MCF 10A (cell line): ENCODE measurements around the gene METTL13. TPM values are rescaled to one million over a fixed set of nuclear protein-coding genes. Genes with fewer than 3 reads are reported as not detected.

Experiments
- BruUV-seq: library from RNA; stranded (reverse); fragments of 400-500 nt; replicated peaks from 2 replicates; lab custom pipeline; 2021; lab: Mats Ljungman, UMichigan
- CTCF ChIA-PET: fragments of 300-600 bp; sonication (Branson Sonifier 250); formaldehyde crosslinking; extraction: SDS; loops from one replicate; lab custom pipeline; 2021; ENCODE audit warnings: antibody characterized with exemption, inconsistent platforms; lab: Yijun Ruan, JAX
- POLR2A ChIA-PET: fragments of 300-600, 350-650 bp; sonication (Branson Sonifier 250); formaldehyde crosslinking; extraction: SDS; loops from one replicate; lab custom pipeline; 2020; ENCODE audit warnings: antibody characterized with exemption, inconsistent platforms; lab: Yijun Ruan, JAX
- DNase-seq: peaks from one replicate; pipeline ENCODE4 v3.0.0-alpha.2; 2018; ENCODE audit not compliant: unreplicated experiment
- H3K27ac Mint-ChIP-seq: one replicate; pipeline ENCODE4 v1.8.0; 2022; ENCODE audit warnings: mild to moderate bottlenecking, low read depth, mixed read lengths; ENCODE audit not compliant: unreplicated experiment
- H3K27me3 Mint-ChIP-seq: one replicate; pipeline ENCODE4 v1.8.0; 2022; ENCODE audit warnings: mixed read lengths; ENCODE audit not compliant: insufficient read depth, unreplicated experiment
- H3K36me3 Mint-ChIP-seq: one replicate; pipeline ENCODE4 v1.8.0; 2022; ENCODE audit warnings: mild to moderate bottlenecking, moderate library complexity, mixed read lengths; ENCODE audit not compliant: insufficient read depth, unreplicated experiment
- H3K4me1 Mint-ChIP-seq: one replicate; pipeline ENCODE4 v1.8.0; 2022; ENCODE audit warnings: mixed read lengths; ENCODE audit not compliant: insufficient read depth, unreplicated experiment
- H3K4me3 Mint-ChIP-seq: one replicate; pipeline ENCODE4 v1.8.0; 2022; ENCODE audit warnings: mild to moderate bottlenecking, moderate library complexity, mixed read lengths; ENCODE audit not compliant: unreplicated experiment
- H3K9me3 Mint-ChIP-seq: one replicate; pipeline ENCODE4 v1.8.0; 2022; ENCODE audit warnings: mixed read lengths; ENCODE audit not compliant: unreplicated experiment
- intact Hi-C: fragments of 100-400 bp; cut with micrococcal nuclease; formaldehyde crosslinking; loops from 2 replicates; pipeline ENCODE4 v1.14.1; 2022
- total RNA-seq: library from RNA; stranded (reverse); gene quantifications from 2 replicates; pipeline ENCODE4 v1.2.3, GENCODE V29; 2022
- TF ChIP-seq, protein P1 (sequence below): fragments of 200-600 bp; IDR thresholded peaks from one replicate; pipeline ENCODE4 v1.8.0; 2022; ENCODE audit warnings: antibody characterized with exemption, mild to moderate bottlenecking; ENCODE audit not compliant: unreplicated experiment

METTL13 gene
- total RNA-seq, 1 experiment from 2014 or later: 30.7 TPM

DNA sequence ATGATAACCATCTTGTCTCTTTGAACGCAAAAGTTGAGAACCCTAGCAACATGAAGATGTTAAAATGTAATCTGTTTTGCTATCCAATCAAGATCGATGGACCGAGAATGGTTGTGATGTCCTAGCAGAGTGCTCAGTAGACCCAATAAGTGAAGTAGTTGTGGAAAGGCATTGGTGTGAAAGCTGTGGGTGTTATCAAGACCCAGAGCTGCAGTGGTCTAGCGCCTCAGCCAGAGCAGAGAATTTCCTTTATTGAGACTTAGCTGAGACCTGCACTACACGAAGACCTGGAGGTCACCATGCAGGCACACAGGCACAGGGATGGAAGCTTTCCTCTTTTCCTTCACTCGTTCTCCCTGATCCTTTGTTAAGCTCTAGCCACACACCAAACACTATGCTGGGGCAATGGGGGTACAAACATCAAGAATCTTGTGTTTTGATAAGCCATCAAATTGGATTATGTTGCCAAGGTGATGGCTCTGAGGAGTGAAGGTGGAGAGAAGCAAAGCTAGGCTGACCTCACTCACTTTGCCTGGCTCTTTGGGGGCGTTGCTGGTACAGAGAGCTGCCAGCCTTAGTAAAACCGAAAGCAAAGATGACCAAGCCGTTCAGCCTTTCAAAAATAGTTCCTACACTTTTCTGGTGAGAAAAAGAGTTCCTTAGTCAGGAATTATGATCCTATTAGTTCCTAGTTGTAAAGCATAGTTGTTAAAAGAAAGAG lies 24.1 kb downstream of the METTL13 start:
- Mint-ChIP-seq H3K9me3 (no peaks in the 10 kb centered on the region), H3K4me1 (peaks cover 11% of the 10 kb centered on the region), H3K36me3 (no peaks in the 10 kb centered on the region), H3K27ac (no peak overlapping the region), H3K4me3 (no peak overlapping the region), H3K27me3 (no peaks in the 10 kb centered on the region)
- ChIA-PET CTCF (interaction anchor here (1.2 to 30.8 kb wide), 4 partner anchors 9 to 194 kb away, joined by 4 to 1502 read pairs (median 60); no protein-coding TSS in a partner anchor), POLR2A (no interaction called here)
- intact Hi-C loops: no loop called here
- TF ChIP-seq, protein P1, sequence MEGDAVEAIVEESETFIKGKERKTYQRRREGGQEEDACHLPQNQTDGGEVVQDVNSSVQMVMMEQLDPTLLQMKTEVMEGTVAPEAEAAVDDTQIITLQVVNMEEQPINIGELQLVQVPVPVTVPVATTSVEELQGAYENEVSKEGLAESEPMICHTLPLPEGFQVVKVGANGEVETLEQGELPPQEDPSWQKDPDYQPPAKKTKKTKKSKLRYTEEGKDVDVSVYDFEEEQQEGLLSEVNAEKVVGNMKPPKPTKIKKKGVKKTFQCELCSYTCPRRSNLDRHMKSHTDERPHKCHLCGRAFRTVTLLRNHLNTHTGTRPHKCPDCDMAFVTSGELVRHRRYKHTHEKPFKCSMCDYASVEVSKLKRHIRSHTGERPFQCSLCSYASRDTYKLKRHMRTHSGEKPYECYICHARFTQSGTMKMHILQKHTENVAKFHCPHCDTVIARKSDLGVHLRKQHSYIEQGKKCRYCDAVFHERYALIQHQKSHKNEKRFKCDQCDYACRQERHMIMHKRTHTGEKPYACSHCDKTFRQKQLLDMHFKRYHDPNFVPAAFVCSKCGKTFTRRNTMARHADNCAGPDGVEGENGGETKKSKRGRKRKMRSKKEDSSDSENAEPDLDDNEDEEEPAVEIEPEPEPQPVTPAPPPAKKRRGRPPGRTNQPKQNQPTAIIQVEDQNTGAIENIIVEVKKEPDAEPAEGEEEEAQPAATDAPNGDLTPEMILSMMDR: no peak
- DNase-seq: no peak
- no TSS peak for BruUV-seq

DNA sequence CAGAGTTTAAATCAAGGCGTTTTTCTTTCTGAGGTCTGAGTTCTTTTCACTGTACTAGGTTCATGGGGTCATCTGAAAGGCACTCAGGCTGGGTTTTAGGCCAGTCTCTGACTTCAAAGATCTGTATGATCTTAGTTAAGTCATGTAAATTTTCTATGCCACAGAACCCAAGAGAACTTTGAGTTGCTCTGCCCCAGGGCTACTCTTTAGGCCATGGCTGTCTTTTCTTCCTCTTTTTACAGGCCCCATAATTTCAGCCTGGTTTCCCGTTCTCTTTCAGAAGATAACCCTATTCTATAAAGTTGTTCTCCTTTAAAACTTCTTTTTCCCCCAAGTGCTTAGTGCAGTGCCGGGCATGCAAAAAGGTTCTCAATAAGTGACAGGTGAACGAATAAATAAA lies 26.1 kb downstream of the METTL13 start:
- Mint-ChIP-seq H3K4me1 (peaks cover 12% of the 10 kb centered on the region), H3K27ac (no peak overlapping the region), H3K4me3 (no peak overlapping the region), H3K27me3 (no peaks in the 10 kb centered on the region), H3K36me3 (no peaks in the 10 kb centered on the region), H3K9me3 (no peaks in the 10 kb centered on the region)
- intact Hi-C loops: no loop called here
- TF ChIP-seq, protein P1: no peak
- DNase-seq: no peak
- ChIA-PET CTCF (interaction anchor here (0.6 to 30.8 kb wide), 6 partner anchors 6 to 580 kb away, joined by 3 to 1502 read pairs (median 4); partner anchors contain the start of gene DNM3), POLR2A (interaction anchor here (0.7 kb wide), 1 partner anchor 263 kb away, joined by 3 read pairs; no protein-coding TSS in a partner anchor)
- no TSS peak for BruUV-seq

DNA sequence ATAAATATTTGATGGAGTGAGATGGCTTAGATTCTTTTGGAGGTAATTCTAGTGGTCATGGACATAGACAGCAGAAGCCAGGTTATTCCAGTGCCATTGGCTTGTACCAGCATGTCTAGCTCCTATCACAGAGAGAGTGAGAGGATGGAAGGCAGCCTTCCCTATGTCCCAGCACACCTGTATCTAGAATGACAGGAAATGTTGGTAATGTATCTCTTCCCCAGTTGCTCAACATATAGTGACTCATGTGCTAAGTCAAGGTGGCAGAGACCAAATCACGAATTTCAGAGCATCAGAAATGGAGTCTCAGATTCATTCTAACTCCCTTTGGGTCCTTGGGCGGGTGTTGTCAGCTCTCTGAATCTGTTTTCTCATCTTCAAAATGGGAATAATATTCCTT lies 28.4 kb downstream of the METTL13 start:
- no peaks in the 10 kb centered on the region for H3K36me3 Mint-ChIP-seq
- peak; percentile 72 for DNase-seq
- H3K9me3 Mint-ChIP-seq: no peaks in the 10 kb centered on the region
- no peaks in the 10 kb centered on the region for H3K27me3 Mint-ChIP-seq
- no peak overlapping the region for H3K4me3 Mint-ChIP-seq
- TF ChIP-seq, protein P1: no peak
- no peak overlapping the region for H3K27ac Mint-ChIP-seq
- H3K4me1 Mint-ChIP-seq: peaks cover 12% of the 10 kb centered on the region
- POLR2A ChIA-PET: interaction anchor here (0.7 to 1.4 kb wide), 4 partner anchors 9 to 775 kb away, joined by 3 to 4 read pairs (median 3); partner anchors contain the start of gene METTL13
- no TSS peak for BruUV-seq
- CTCF ChIA-PET: interaction anchor here (0.6 to 30.8 kb wide), 7 partner anchors 9 to 172 kb away, joined by 3 to 1502 read pairs (median 7); no protein-coding TSS in a partner anchor
- intact Hi-C loops: no loop called here

DNA sequence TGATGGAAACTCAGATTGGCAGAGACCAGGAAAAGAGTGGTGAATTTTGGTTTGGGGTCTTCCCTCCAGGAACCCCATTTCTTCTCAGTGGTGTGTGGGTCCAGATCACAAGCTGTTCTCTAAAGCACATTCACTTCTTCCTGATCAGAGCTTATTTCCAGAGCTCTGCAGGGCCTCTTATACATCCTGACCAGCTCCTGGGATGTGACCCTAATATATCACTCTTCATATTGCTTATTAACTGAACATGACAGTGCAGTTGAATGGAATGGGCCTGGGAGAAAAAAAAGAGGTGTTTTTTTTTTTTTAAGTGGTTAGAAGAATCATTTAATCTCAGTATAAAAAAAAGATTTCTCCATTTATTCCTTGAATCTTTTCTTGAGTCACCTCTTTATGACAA lies 30.2 kb downstream of the METTL13 start:
- H3K27ac Mint-ChIP-seq: no peak overlapping the region
- H3K9me3 Mint-ChIP-seq: no peaks in the 10 kb centered on the region
- H3K4me1 Mint-ChIP-seq: peaks cover 16% of the 10 kb centered on the region
- POLR2A ChIA-PET: interaction anchor here (0.6 to 0.7 kb wide), 2 partner anchors 17 to 169 kb away, joined by 3 to 4 read pairs; no protein-coding TSS in a partner anchor
- no peak overlapping the region for H3K4me3 Mint-ChIP-seq
- H3K36me3 Mint-ChIP-seq: no peaks in the 10 kb centered on the region
- H3K27me3 Mint-ChIP-seq: no peaks in the 10 kb centered on the region
- DNase-seq: no peak
- no TSS peak for BruUV-seq
- TF ChIP-seq, protein P1: no peak
- intact Hi-C loops: no loop called here
- CTCF ChIA-PET: interaction anchor here (0.5 to 30.8 kb wide), 3 partner anchors 11 to 281 kb away, joined by 3 to 1502 read pairs (median 155); no protein-coding TSS in a partner anchor
